Jurkat, Clone E6-1 (cell line): ENCODE data around the gene LBX2.
"Not testable (repeated sequence)": the region's sequence is repeated elsewhere in the genome, so short reads cannot be mapped to it uniquely, and the experiment has no call there.

Experiments used
- DNase-seq: peaks from one replicate; pipeline ENCODE4 v3.0.0-alpha.2; 2011; ENCODE audit warnings: low read depth, low spot score
- H3K4me3 ChIP-seq: 2 replicates; pipeline ENCODE4 v1.5.1; 2011; ENCODE audit warnings: mild to moderate bottlenecking, low read length, control low read depth, moderate library complexity

Gene LBX2

DNA sequence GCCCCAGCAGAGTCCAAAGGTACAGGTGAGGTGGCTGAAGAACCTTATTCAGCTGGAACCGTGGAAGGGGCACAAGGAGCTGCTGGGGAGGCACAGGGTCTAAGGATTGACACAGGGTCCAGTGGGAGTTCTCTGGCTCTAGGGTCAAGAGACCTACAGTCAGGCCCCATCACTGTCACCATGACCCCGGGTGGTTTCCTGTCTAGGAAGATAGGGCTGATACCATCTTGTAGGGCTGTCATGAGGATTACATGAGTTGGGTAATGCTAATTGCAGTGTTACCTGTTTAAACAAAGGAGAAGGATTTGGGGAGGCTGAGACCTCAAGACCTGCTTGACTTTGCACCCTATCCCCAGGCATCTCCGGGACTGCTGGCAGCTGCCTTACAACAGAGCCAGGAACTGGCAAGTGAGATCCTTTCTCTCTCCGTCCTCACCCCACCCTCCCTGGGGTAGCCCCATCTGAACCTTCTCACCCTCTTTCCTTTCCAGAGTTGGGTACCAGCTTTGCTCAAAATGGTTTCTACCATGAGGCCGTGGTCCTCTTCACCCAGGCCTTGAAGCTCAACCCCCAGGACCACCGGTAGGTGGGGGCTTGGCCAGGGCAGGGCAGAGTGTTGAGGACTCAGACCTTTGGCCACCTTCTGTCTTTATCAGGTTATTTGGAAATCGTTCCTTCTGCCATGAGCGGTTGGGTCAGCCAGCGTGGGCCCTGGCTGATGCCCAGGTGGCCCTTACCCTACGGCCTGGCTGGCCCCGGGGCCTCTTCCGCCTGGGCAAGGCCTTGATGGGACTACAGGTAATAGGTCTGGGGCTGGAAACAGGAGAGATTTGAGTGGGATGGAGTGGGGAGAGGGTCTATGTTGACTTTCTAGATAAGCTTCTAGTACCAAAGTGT is 7.5 kb downstream of the LBX2 start:
- DNase-seq, result no peak

GRCh38 chr2:74489906-74490305 is 9.5 kb downstream of the LBX2 start:
- H3K4me3 ChIP-seq, result no peak overlapping the region
- DNase-seq, result no peak

More for the DNA sequence above, 7.5 kb downstream of the LBX2 start:
- H3K4me3 ChIP-seq, result no peak overlapping the region

DNA sequence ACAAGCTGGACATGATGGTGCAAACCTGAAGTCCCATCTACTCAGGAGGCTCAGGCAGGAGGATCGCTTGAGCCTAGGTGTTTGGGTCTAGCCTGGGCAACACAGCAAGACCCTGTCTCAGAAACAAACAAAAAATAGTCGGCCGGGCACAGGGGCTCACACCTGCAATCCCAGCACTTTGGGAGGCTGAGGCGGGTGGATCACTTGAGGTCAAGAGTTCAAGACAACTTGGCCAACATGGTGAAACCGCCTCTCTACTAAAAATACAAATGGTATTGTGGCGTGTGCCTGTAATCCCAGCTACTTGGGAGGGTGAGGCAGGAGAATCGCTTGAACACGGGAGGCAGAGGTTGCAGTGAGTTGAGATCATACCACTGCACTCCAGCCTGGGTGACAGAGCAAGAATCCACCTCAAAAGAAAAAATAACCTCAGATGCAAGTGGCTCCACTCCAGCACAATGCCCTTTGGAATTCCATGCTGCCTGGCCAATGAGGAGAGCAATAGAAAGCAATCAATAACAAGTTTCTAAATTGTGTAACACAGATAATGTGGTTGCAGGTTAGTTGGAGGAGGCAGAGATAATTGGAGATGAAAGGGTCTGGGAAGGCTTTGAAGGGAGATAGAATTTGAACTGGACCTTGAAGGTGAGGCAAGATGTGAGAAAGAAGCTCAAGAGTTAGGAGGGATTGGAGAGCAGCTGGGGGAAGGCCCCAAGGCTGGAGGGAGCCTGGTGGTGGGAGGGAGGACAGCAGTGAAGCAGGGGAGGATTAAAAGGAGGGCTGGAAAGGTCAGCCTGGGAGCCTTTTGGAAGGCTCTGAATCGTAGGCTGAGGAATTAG is 10.5 kb downstream of the LBX2 start:
- no peak overlapping the region for H3K4me3 ChIP-seq
- DNase-seq, result no peak

DNA sequence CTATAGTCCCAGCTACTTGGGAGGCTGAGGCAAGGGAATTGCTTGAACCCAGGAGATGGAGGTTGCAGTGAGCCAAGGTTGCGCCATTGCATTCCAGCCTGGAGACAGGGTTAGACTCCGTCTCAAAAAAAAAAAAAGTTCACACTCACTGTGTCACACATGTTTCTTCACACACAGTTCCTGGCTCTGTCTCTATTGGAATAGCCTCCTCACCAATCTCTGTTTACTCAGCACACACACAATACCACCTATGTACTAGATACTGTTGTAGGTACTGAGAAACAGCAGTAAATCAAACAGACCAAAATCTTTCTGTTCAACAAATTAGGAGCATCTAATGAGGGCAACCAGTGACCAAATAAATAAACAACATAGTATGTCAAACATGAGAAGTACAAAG is 13.3 kb downstream of the LBX2 start:
- DNase-seq, result no peak
- H3K4me3 ChIP-seq, result no peak overlapping the region

GRCh38 chr2:74483675-74484164 is 15.7 kb downstream of the LBX2 start:
- peak overlapping the region; percentile 95 for H3K4me3 ChIP-seq
- not testable (repeated sequence) for DNase-seq

- peak; percentile 93 for DNase-seq
- peak within 1 kb of the TSS; percentile 95 for H3K4me3 ChIP-seq
Measured at GRCh38 chr2:74482801-74483674, 16.4 kb downstream of the LBX2 start, which contains the start of the genes CCDC142 and TTC31. TSS of gene CCDC142 (minus strand) at chr2:74482998. CDS start at chr2:74482837, 161 bp downstream. TSS of gene TTC31 (plus strand) at chr2:74483081. CDS start at chr2:74483096, 15 bp downstream.

DNA sequence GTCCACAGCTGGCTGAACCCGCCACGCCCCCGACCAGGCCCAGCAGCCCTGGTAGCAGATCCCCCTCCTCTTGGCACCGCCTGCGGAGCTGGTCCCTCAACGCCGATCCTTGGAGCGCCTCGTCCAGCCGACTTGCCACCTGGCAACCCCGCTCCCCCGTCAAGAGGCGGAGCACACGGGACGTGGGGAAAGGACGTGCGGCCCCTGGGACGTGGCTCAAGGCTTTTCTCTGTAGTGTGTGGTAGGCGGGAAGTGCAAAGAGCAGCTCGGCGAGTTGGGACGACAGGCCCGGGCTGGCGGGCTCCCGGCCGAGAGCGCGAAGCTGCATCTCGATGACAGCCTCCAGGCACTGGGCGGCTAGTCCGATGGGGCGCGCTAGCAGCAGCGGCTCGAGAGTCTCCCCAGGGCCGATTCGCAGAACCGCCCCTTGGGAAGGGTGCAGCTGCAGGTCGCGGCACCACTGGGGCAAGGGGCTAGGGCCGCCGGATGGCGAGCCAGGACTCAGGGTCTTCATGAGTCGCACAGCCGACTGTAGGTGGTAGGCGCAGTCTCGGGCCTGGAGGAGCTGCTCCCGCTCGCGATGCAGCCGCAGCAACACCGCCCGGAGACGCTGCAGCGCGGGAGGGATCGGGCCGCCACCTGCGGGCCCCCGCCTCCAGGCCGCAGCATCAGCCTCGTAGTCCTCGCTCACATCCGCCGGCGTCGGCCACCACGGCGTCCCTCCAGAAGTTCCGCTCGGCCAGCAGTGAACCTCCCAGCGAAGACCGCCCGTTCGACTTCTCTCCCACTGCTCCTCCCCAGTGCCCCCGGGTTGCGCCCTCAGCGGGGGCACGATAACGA is 17.2 kb downstream of the LBX2 start:
- DNase-seq, result no peak
- H3K4me3 ChIP-seq, result peak overlapping the region; percentile 95

GRCh38 chr2:74481431-74481830 is 18.0 kb downstream of the LBX2 start:
- peak overlapping the region; percentile 95 for H3K4me3 ChIP-seq
- no peak for DNase-seq

DNA sequence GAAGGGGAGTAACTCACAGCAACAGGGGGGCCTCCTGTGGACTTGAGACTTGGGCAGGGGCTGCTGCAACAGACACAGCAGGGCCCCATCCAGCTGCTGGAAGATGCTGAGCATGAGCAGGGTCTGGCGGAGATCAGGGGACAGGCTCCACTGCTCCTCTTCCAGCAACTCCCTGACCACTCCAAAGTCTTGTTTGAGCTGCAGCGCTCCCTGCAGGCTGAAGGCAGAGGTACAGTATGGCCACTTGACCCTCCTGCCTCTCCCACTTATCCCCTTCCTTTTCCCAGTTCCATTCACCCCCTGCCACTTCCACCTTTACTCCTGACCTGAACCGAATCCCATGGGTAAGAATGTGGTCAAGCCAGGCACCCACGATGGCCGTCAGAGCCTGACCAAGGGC is 24.5 kb downstream of the LBX2 start:
- no peak for DNase-seq
- H3K4me3 ChIP-seq, result no peak overlapping the region

GRCh38 chr2:74474481-74474880 is 24.9 kb downstream of the LBX2 start:
- no peak for DNase-seq

GRCh38 chr2:74472945-74473258 is 26.5 kb downstream of the LBX2 start:
- peak overlapping the region; percentile 96 for H3K4me3 ChIP-seq
- DNase-seq, result no peak

More at GRCh38 chr2:74474481-74474880, 24.9 kb downstream of the LBX2 start:
- H3K4me3 ChIP-seq, result no peak overlapping the region

DNA sequence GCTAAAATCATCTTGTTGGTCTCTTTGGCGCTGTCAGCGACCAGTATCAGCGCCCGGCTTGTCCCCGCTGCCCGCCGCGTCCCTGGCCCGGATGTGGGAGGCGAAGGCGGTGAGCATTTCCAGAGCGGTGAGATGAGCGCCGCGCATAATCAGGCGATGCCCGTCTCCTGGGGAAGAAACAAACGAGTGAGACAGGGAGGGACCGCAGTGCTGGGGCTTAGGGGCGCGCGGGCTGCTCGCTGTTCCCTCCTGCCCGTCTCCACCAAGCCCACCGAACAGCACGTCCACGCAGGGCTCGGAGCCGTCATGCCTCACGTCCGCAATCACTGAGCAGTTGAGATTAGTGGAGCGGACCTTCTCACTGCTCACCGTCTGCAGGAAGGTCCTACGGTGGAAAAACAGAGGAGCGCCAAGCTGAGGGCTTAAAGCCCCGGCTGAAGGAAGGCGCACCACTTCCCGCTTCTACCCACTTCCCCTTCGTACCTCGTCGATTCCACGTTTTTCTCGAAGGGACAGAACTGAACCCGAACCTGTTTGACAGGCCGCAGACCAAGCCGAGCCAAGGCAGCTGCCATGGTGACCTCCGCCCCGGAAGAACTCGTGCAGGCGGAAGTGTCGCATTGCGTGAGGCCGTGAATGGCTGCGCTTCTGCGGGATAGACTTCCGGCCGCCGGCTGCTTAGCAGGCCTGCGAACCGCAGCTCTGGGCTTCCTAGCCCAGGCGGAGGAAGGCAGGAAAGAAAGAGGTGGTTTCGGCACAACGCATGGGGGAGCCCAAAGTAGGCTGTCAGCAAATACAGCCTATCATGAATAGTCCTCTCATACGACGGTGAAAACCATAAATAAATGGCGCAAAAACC is 27.1 kb downstream of the LBX2 start, which contains the start of gene MRPL53:
Gene MRPL53 (minus strand): TSS at position 595 of the 859 bp plus-strand sequence. CDS start 20 bp downstream, at position 575.
- peak within 1 kb of the TSS; percentile 96 for H3K4me3 ChIP-seq
- peak; percentile 96 for DNase-seq

DNA sequence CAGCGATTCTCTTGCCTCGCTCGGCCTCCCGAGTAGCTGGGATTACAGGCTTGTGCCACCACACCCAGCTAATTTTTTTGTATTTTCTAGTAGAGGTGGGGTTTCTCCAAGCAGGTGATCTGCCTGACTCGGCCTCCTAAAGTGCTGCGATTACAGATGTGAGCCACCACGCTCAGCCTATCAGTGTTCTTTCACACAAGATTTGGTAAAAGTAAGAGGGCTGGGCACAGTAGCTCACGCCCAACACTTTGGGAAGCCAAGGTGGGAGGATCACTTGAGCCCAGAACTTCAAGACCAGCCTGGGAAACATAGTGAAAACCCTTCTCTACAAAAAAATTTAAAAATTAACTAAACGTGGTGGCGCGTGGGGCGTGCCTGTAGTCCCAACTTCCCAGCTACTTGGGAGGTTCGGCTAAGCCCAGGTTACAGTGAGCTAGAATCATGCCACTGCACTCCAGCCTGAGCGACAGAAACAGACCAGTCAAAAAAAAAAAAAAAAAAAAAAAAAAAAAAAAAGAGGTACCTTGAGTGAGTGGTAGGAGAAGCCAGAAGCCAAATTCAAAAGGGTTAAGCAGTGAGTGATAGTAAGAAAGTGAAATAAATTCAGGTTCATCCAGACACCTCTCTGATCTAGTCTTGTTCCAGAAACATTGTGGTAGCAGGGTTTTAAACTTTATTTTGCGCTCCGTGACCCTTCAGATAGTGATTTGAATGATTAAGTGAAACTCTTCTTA is 27.9 kb downstream of the LBX2 start:
- peak overlapping the region; percentile 96 for H3K4me3 ChIP-seq
- no peak for DNase-seq

GRCh38 chr2:74470742-74471141 is 28.7 kb downstream of the LBX2 start:
- not testable (repeated sequence) for H3K4me3 ChIP-seq, DNase-seq

DNA sequence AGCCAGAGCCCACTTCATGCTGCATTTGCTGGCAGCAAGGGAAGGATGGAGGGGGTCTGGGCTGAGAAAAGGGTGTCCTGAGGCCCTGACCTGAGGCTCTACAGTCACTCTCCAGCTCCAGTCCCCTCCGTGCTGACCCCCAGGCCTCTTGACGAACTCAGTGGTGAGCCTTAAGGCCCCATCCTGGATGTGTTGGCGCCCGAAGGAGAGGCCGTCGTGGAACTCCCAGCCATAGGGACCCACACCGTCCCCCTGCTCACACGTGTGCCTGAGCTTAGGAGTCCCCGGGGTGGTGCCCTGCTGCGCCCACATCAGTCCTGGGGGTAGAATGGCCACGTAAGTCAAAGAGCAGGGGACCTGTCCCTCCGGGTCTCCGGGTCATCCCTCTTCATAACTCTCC is 35.0 kb downstream of the LBX2 start:
- peak overlapping the region; percentile 77 for H3K4me3 ChIP-seq
- no peak for DNase-seq

DNA sequence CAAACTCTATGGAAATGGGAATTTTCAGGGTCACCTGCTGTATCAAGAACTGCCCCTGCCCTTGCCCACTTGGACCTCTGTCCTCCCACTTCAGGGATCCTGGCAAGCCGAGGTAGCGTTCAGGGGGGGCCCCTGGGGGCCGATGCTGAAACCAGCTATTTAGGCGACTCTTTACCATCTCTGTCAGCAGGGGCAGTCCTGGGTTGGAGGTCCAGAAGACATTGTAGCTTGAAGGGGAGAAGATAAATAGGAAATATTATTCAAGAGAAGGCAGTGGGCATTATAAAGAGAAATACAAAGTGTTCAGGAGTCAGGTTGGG is 36.7 kb downstream of the LBX2 start:
- no peak overlapping the region for H3K4me3 ChIP-seq
- DNase-seq, result no peak
